Mesenchymal stem cell (in vitro differentiated cells and primary cell): Measurements from ENCODE around the gene QPCT.

ENCODE experiments used
- DNase-seq: peaks from one replicate; pipeline ENCODE4 v3.0.0-alpha.2; 2013
- H2AFZ ChIP-seq: one replicate; pipeline ENCODE4 v1.6.1; 2013; ENCODE audit warnings: low read depth, mild to moderate bottlenecking, control low read depth, inconsistent platforms, low read length, moderate library complexity
- H2AK5ac ChIP-seq: 2 replicates; pipeline ENCODE4 v1.6.1; 2013; ENCODE audit warnings: low read length, moderate library complexity, mild to moderate bottlenecking, inconsistent platforms; ENCODE audit not compliant: severe bottlenecking
- H2BK120ac ChIP-seq: one replicate; pipeline ENCODE4 v1.6.1; 2013; ENCODE audit warnings: low read depth, mild to moderate bottlenecking, inconsistent platforms, low read length, moderate library complexity
- H2BK12ac ChIP-seq, 2 experiments: one replicate each; pipeline ENCODE4 v1.6.1; 2013; ENCODE audit warnings: inconsistent platforms in 2 of 2, low read length in 2 of 2, mild to moderate bottlenecking in 2 of 2, moderate library complexity in 2 of 2, control low read depth in 1 of 2
- H2BK15ac ChIP-seq: one replicate; pipeline ENCODE4 v1.6.1; 2013; ENCODE audit warnings: mild to moderate bottlenecking, low read depth, inconsistent platforms; ENCODE audit not compliant: poor library complexity, severe bottlenecking
- H2BK5ac ChIP-seq: 2 replicates; pipeline ENCODE4 v1.6.1; 2013; ENCODE audit warnings: low read depth, mild to moderate bottlenecking, low read length, control low read depth, inconsistent platforms; ENCODE audit not compliant: poor library complexity, severe bottlenecking
- H3K14ac ChIP-seq, 2 experiments: one replicate each; pipeline ENCODE4 v1.6.1; 2013; ENCODE audit warnings: inconsistent platforms in 2 of 2, low read length in 2 of 2, control low read depth in 1 of 2, mild to moderate bottlenecking in 1 of 2, moderate library complexity in 1 of 2
- H3K18ac ChIP-seq, 2 experiments: one replicate each; pipeline ENCODE4 v1.6.1; 2013; ENCODE audit warnings: inconsistent platforms in 2 of 2, low read length in 2 of 2, control low read depth in 1 of 2, low read depth in 1 of 2, mild to moderate bottlenecking in 1 of 2
- H3K23ac ChIP-seq, 2 experiments: one replicate each; pipeline ENCODE4 v1.6.1; 2013; ENCODE audit warnings: inconsistent platforms in 2 of 2, low read length in 2 of 2, mild to moderate bottlenecking in 2 of 2, moderate library complexity in 2 of 2, control low read depth in 1 of 2
- H3K27ac ChIP-seq: 2 replicates; pipeline ENCODE4 v1.5.1; 2013; ENCODE audit warnings: mild to moderate bottlenecking, moderate library complexity, low read length, control low read depth, inconsistent platforms; ENCODE audit not compliant: poor library complexity, severe bottlenecking
- H3K27me3 ChIP-seq, 2 experiments: 2 replicates each; pipeline versions ENCODE4 v1.6.1 to v1.7.0; 2013; ENCODE audit warnings: low read length in 2 of 2, mild to moderate bottlenecking in 2 of 2, moderate library complexity in 2 of 2, control low read depth in 1 of 2, inconsistent platforms in 1 of 2; ENCODE audit not compliant: control insufficient read depth in 1 of 2, insufficient read depth in 1 of 2
- H3K36me3 ChIP-seq, 2 experiments: 2 replicates each; pipeline versions ENCODE4 v1.6.1 to v1.7.0; 2013; ENCODE audit warnings: low read length in 2 of 2, control low read depth in 1 of 2, inconsistent platforms in 1 of 2, low read depth in 1 of 2, mild to moderate bottlenecking in 1 of 2; ENCODE audit not compliant: insufficient read depth in 2 of 2, control insufficient read depth in 1 of 2
- H3K4ac ChIP-seq, 2 experiments: one replicate each; pipeline ENCODE4 v1.6.1; 2013; ENCODE audit warnings: inconsistent platforms in 2 of 2, low read length in 2 of 2, mild to moderate bottlenecking in 2 of 2, moderate library complexity in 2 of 2, control low read depth in 1 of 2, low read depth in 1 of 2
- H3K4me1 ChIP-seq: 2 replicates; pipeline ENCODE4 v1.6.1; 2013; ENCODE audit warnings: low read depth, low read length, control low read depth; ENCODE audit not compliant: control insufficient read depth, insufficient read depth
- H3K4me2 ChIP-seq: 2 replicates; pipeline ENCODE4 v1.6.1; 2013; ENCODE audit warnings: low read length, mild to moderate bottlenecking, inconsistent platforms; ENCODE audit not compliant: poor library complexity, severe bottlenecking
- H3K4me3 ChIP-seq, 2 experiments: 2 replicates each; pipeline versions ENCODE4 v1.5.1 to v1.7.0; 2013; ENCODE audit warnings: low read length in 2 of 2, mild to moderate bottlenecking in 2 of 2, control low read depth in 1 of 2, low read depth in 1 of 2; ENCODE audit not compliant: insufficient read depth in 1 of 2
- H3K79me1 ChIP-seq: replicated peaks from 2 replicates; pipeline ENCODE4 v1.6.1; 2013; ENCODE audit warnings: mild to moderate bottlenecking, control low read depth, low read length, inconsistent platforms; ENCODE audit not compliant: poor library complexity, severe bottlenecking
- H3K9ac ChIP-seq: 2 replicates; pipeline ENCODE4 v1.7.0; 2013; ENCODE audit warnings: mild to moderate bottlenecking, low read length, moderate library complexity
- H3K9me3 ChIP-seq: 2 replicates; pipeline ENCODE4 v1.7.0; 2013; ENCODE audit warnings: mild to moderate bottlenecking, low read length; ENCODE audit not compliant: control insufficient read depth
- H4K8ac ChIP-seq: one replicate; pipeline ENCODE4 v1.6.1; 2013; ENCODE audit warnings: inconsistent platforms, mild to moderate bottlenecking, low read length, moderate library complexity
- H4K91ac ChIP-seq: one replicate; pipeline ENCODE4 v1.6.1; 2013; ENCODE audit warnings: mild to moderate bottlenecking, low read length, inconsistent platforms
- WGBS: methylation state at CpG from one replicate; pipeline ENCODE4 v1.1.7; 2013; ENCODE audit warnings: mixed read lengths; 5-methylcytosine and 5-hydroxymethylcytosine counted together

QPCT gene

DNA sequence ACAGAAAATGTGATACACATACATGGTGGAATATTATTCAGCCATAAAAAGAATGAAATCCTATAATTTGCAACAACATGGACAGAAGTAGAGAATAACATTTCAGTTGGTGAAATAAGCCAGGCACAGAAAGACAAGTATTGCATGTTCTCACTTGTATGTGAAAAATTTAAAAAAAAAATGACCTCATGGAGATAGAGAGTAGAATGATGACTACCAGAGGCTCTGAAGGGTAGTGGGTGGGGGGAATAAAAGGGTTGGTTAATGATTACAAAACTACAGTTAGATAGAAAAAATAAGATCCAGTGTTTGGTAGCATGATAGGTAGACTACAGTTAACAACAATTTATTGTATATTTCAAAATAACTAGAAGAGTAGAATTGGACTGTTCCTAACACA is 44.3 kb upstream of the QPCT start:
- no peak overlapping the region for H2AFZ ChIP-seq
- no peaks in the 10 kb centered on the region for H3K27me3 ChIP-seq
- peaks cover 0 to 6% of the 10 kb centered on the region in 2 experiments for H3K36me3 ChIP-seq
- DNase-seq = no peak
- H3K79me1 ChIP-seq = peaks cover 22% of the 10 kb centered on the region
- H3K9me3 ChIP-seq = no peaks in the 10 kb centered on the region
- H2BK5ac ChIP-seq = no peak overlapping the region
- no peak overlapping the region for H3K4ac ChIP-seq
- H3K9ac ChIP-seq = no peak overlapping the region
- H2BK15ac ChIP-seq = no peak overlapping the region
- no peaks in the 10 kb centered on the region for H3K4me1 ChIP-seq
- no peak overlapping the region for H3K4me3 ChIP-seq
- no peak overlapping the region for H2BK12ac ChIP-seq
- no peak overlapping the region for H2BK120ac ChIP-seq
- H3K4me2 ChIP-seq = no peak overlapping the region
- no peak overlapping the region for H3K14ac ChIP-seq
- no peak overlapping the region for H4K91ac ChIP-seq
- H3K27ac ChIP-seq = no peak overlapping the region
- H2AK5ac ChIP-seq = no peak overlapping the region
- no peak overlapping the region for H3K18ac ChIP-seq
- no peak overlapping the region for H4K8ac ChIP-seq
- no peak overlapping the region for H3K23ac ChIP-seq

DNA sequence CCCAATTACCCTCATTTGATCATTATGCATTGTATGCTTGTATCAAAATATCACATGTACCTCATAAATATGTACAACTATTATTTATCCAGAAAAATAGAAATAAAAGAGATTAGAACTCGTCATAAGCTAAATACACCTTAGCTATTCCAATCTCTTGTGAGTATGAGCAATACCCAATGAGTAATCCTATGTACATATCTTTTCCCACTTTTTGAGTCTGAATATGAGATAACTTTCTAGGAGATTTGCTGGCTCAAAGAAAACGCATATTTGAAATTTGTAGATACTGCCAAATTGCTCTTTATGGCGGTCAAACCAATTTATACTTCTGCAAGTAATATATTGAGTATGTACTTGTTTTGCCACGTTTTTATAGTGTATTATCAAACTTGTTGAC is 43.9 kb upstream of the QPCT start:
- H3K4me2 ChIP-seq = no peak overlapping the region
- no peak overlapping the region for H2BK15ac ChIP-seq
- peaks cover 22% of the 10 kb centered on the region for H3K79me1 ChIP-seq
- no peaks in the 10 kb centered on the region for H3K9me3 ChIP-seq
- no peak overlapping the region for H3K14ac ChIP-seq
- H3K18ac ChIP-seq = no peak overlapping the region
- H2BK5ac ChIP-seq = no peak overlapping the region
- no peak overlapping the region for H3K9ac ChIP-seq
- H3K4me3 ChIP-seq = no peak overlapping the region
- H2AK5ac ChIP-seq = no peak overlapping the region
- H2BK120ac ChIP-seq = no peak overlapping the region
- peaks cover 0 to 6% of the 10 kb centered on the region in 2 experiments for H3K36me3 ChIP-seq
- H4K8ac ChIP-seq = no peak overlapping the region
- H3K27me3 ChIP-seq = no peaks in the 10 kb centered on the region
- no peak overlapping the region for H3K23ac ChIP-seq
- H3K4ac ChIP-seq = no peak overlapping the region
- H2AFZ ChIP-seq = no peak overlapping the region
- H3K27ac ChIP-seq = no peak overlapping the region
- no peak for DNase-seq
- H2BK12ac ChIP-seq = no peak overlapping the region
- 100% methylated on average over 3 of the region's 4 CpGs for WGBS
- no peaks in the 10 kb centered on the region for H3K4me1 ChIP-seq
- no peak overlapping the region for H4K91ac ChIP-seq

DNA sequence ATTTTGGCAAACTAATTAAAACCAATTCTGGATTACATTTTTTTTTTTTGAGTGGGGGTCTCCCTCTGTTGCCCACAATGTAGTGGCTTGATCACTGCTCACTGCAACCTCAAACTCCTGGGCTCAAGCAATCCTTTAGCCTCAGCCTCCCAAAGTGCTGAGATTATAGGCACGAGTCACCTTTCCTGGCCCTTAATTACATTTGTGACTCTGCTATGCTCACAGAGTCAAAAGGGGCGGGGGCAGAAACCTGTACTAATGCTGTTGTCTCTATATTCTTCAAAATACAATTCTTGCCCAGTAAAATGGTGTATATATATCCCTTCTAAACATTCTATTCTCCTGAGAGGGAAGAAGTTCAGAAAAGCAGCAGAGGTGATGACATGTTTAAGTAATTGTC is 43.0 kb upstream of the QPCT start:
- H3K27ac ChIP-seq = no peak overlapping the region
- H3K23ac ChIP-seq = no peak overlapping the region
- 56% methylated on average over 1 of the region's 2 CpGs for WGBS
- no peak overlapping the region for H3K18ac ChIP-seq
- H4K8ac ChIP-seq = no peak overlapping the region
- H3K4ac ChIP-seq = no peak overlapping the region
- H2AK5ac ChIP-seq = no peak overlapping the region
- no peak overlapping the region for H2BK5ac ChIP-seq
- no peak overlapping the region for H3K4me2 ChIP-seq
- no peak overlapping the region for H2AFZ ChIP-seq
- H3K4me1 ChIP-seq = no peaks in the 10 kb centered on the region
- no peak overlapping the region for H2BK15ac ChIP-seq
- no peak overlapping the region for H2BK120ac ChIP-seq
- H3K36me3 ChIP-seq = peaks cover 0 to 6% of the 10 kb centered on the region in 2 experiments
- no peak overlapping the region for H3K4me3 ChIP-seq
- no peak overlapping the region for H3K9ac ChIP-seq
- H3K27me3 ChIP-seq = no peaks in the 10 kb centered on the region
- no peak overlapping the region for H4K91ac ChIP-seq
- no peak for DNase-seq
- no peaks in the 10 kb centered on the region for H3K9me3 ChIP-seq
- H2BK12ac ChIP-seq = no peak overlapping the region
- no peak overlapping the region for H3K14ac ChIP-seq
- H3K79me1 ChIP-seq = peaks cover 25% of the 10 kb centered on the region

DNA sequence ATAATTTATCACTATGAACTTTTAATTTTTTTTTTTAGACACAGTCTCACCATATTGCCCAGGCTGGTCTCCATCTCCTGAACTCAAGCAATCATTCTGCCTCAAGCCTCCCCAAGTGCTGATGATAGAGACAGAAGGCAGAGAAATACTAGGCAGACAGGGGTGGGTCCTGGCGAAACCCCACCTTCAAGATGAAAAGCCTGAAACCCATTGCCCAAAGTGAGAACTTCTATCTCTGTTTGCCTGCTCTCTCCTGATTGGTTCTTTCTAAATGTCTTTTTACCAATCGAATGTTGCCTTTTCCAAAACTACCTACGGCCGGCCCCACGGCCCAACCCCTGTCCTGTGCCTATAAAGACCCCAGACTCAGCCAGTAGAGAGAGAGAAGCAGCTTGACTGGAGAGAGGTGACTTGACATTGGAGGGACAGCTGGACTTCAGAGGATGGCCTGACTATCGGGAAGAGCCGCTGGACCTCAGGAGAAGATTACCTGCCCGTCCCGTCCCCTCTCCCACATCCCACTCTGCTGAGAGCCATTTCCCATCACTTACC is 41.7 kb upstream of the QPCT start:
- H2BK120ac ChIP-seq = no peak overlapping the region
- no peak overlapping the region for H3K18ac ChIP-seq

More for the DNA sequence above, 41.7 kb upstream of the QPCT start:
- Histone ChIP-seq H3K4me1 (no peaks in the 10 kb centered on the region), H3K9me3 (no peaks in the 10 kb centered on the region), H2AK5ac (no peak overlapping the region), H3K4me3 (no peak overlapping the region), H3K27me3 (no peaks in the 10 kb centered on the region), H2BK12ac (no peak overlapping the region), H2BK5ac (no peak overlapping the region), H3K4me2 (no peak overlapping the region), H2AFZ (no peak overlapping the region), H3K9ac (no peak overlapping the region), H4K91ac (no peak overlapping the region), H3K27ac (no peak overlapping the region), H3K23ac (no peak overlapping the region), H2BK15ac (no peak overlapping the region), H3K79me1 (peaks cover 24% of the 10 kb centered on the region), H4K8ac (no peak overlapping the region), H3K4ac (no peak overlapping the region), H3K14ac (no peak overlapping the region), H3K36me3 (peaks cover 0 to 6% of the 10 kb centered on the region in 2 experiments)
- no peak for DNase-seq
- 95% methylated on average over 9 of the region's 9 CpGs for WGBS
